IPS-18c (cell line): Measurements from ENCODE around the gene LYST.
"Not testable (repeated sequence)": the region's sequence is repeated elsewhere in the genome, so short reads cannot be mapped to it uniquely, and the experiment has no call there.

Experiments
- H3K4me3 ChIP-seq: 2 replicates; pipeline ENCODE4 v1.7.0; 2013; ENCODE audit warnings: low read depth, mild to moderate bottlenecking, low read length, moderate library complexity; ENCODE audit not compliant: insufficient read depth
- H3K9me3 ChIP-seq: one replicate; pipeline ENCODE4 v1.6.1; 2013; ENCODE audit warnings: mild to moderate bottlenecking, low read length, moderate library complexity; ENCODE audit not compliant: control insufficient read depth, insufficient read depth

LYST gene

GRCh38 chr1:235867903-235868469 lies 1.3 kb upstream of the LYST start:
- no peak overlapping the region; the same call in 1 of the 2 replicates for H3K4me3 ChIP-seq

DNA sequence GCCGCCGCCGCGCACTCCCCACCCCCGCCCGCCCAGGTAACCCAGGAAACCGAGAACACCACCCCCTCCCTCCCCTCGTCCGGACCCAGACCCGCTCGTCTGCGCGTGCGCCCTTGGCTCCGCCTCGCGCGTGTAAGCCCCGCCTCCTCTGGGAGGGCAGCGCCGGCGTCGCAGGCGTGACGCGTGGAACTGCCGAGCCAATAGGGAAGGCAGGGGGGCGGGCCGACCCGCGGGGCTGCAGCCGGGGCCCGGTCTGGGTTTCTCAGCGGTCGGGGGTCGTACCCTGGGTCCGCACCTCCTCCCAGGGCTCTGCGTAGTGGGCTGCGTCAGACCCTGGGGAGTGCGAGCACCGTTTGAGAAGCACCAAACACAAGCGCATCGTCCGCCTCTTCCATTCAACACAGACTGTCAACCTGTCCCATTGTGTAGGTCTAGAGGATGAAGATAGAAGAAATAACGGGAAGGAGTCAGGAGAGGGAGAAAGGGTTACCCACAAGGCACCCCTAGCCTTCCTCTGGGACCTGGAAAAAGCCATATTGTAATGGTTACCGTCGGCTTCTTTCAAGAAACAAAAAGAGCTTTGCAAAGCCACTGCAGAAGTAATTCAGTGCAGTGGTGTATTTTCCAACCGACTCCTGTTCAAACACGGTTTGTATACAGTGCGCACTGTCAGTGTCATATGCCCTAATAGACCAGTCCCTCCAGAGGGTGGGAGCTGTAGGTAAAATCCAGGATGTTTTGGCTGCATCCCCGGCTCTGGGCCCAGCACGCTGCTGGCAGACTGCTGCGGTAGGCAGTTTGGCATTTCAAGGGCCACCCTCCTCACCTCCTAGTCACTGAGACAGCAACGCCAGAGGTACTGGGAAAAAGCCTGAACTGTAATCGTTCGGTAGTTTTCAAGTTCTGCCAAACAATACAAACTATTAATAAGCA lies 473 bp upstream of the LYST start:
- no peaks in the 10 kb centered on the region for H3K9me3 ChIP-seq
- peak overlapping the region; percentile 75 for H3K4me3 ChIP-seq

More at GRCh38 chr1:235867903-235868469, 1.3 kb upstream of the LYST start:
- H3K9me3 ChIP-seq = no peaks in the 10 kb centered on the region

- no peaks in the 10 kb centered on the region for H3K9me3 ChIP-seq
- H3K4me3 ChIP-seq = peak overlapping the region; percentile 75
Observed at GRCh38 chr1:235865565-235866204, 1.0 kb downstream of the LYST start.

DNA sequence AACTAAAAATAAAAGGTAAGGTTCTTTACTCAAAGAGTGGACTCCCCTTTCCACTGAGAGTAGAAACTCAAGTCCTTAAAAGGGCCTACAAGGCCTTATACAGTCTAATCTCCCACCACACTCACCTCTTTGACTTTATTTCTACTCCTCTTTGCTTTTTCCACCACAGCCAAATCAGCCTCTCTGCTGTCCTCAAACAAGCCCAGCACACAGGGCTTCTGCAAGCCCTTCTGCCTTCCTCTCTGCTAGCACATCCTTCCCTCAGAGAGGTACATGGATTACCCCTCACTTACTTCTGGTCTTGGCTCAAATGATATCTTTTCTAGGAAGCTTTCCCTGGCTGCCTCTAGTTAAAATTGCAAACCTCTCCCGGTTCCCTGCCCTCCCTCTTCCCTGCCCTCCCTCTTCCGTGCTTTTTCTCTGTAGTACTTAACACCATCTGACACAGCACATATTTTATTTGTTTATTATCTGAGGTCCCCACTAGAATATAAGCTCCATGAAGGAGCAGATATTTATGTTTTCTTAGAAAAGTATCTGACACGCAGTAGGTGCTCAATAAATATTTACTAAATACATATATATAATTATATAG lies 1.7 kb downstream of the LYST start:
- Histone ChIP-seq H3K9me3 (no peaks in the 10 kb centered on the region), H3K4me3 (no peak overlapping the region)

DNA sequence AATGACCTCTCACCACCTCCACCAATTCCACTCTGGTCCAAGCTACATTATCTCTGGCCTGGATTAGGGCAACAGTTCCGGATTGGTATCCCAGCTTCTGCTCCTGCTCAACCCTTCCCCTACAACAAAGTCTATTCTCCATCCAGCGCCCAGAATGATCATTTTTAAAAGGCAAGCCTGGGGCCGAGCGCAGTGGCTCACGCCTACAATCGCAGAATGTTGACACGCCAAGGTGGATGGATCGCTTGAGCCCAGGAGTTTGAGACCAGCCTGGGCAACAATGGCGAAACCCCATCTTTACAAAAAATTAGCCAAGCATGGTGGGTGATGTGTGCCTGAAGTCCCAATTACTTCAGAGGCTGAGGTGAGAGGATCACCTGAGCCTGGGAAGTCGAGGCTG lies 2.2 kb downstream of the LYST start:
- H3K9me3 ChIP-seq = no peaks in the 10 kb centered on the region
- no peak overlapping the region for H3K4me3 ChIP-seq

DNA sequence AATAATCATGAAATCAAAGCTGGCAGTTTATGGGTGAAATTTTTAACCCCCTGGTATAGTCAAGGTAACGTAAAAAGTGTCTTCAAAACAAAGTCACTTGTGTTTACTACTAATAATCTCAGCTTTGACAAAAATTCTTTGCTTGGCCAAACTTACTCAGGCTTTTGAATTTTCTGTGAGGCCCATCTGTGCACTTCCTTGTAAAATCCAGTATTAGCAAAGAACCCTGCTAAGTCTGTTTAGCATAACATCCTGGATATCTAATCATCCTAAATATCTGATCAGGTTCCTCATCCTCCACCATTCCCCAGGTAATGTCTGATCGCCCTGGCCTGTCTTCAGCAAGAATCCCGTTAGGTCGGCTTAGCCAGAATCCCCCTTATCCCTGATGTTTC lies 3.0 kb downstream of the LYST start:
- Histone ChIP-seq H3K9me3 (no peaks in the 10 kb centered on the region), H3K4me3 (no peak overlapping the region)

- Histone ChIP-seq H3K4me3 (no peak overlapping the region), H3K9me3 (no peaks in the 10 kb centered on the region)
Observed at GRCh38 chr1:235861857-235862256, 4.8 kb downstream of the LYST start.

DNA sequence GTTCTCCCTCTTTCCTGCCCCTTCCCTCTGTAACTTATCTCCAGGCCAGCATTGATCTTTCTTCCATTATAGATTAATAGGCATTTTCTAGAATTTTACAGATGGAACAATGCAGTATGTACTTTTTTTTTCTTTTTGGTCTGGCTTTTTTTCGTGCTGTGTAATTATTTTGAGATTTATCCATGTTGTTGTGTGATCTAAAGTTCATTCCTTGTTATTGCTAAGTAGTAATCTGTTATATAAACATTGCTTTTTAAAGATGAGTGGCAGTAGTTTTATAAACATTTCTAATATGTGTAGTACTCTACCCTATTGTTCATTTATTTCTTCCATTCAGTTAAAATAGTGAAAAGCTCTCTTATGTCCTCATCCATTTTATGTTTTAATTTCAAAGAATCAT lies 5.9 kb downstream of the LYST start:
- Histone ChIP-seq H3K4me3 (no peak overlapping the region), H3K9me3 (no peaks in the 10 kb centered on the region)

- H3K9me3 ChIP-seq = no peaks in the 10 kb centered on the region
- no peak overlapping the region for H3K4me3 ChIP-seq
Observed at GRCh38 chr1:235859789-235860188, 6.9 kb downstream of the LYST start.

DNA sequence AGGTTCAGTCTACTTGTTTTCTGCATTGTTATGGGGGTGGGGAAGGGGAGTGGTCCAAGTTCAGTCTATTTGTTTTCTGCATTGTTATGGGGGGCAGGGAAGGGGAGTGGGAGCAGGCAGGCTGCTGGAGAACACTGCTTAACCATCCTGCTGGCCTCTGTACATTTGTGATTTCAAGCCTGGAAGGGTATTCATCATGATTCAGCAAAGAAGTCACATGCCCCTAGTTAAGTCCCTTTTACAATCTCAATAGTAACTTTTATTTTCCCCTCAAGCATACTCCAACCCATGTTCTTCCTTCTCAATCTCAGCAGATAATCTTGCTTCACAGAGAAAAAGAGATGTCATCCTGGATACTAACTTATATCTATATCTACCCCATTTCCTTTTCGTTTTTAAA lies 7.9 kb downstream of the LYST start:
- no peak overlapping the region for H3K4me3 ChIP-seq
- H3K9me3 ChIP-seq = no peaks in the 10 kb centered on the region

- Histone ChIP-seq H3K9me3 (no peaks in the 10 kb centered on the region), H3K4me3 (no peak overlapping the region)
Observed at GRCh38 chr1:235857756-235858155, 8.9 kb downstream of the LYST start.

GRCh38 chr1:235855811-235856429 lies 10.8 kb downstream of the LYST start:
- Histone ChIP-seq H3K9me3 (no peaks in the 10 kb centered on the region), H3K4me3 (no peak overlapping the region)

DNA sequence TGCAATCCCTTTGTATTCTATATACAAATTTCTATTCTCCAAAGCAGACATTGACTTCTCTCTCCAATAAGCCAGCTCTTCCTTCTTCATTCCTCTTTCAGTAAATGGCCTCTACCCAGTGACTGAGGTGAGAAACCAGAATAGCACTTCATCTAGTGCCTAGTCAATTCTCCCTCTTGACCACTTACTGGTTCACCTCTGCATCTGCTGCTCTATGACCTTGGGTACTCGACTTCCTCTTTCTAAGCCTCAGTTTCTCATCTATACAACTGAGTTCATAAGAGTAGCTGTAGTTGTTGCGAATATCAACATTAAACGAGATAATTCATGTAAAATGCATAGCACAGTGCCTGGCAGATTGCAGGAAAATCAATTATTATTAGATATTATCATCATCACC lies 12.4 kb downstream of the LYST start:
- Histone ChIP-seq H3K9me3 (no peaks in the 10 kb centered on the region), H3K4me3 (no peak overlapping the region)

GRCh38 chr1:235853653-235854052 lies 13.1 kb downstream of the LYST start:
- Histone ChIP-seq H3K4me3 (no peak overlapping the region), H3K9me3 (no peaks in the 10 kb centered on the region)

- H3K4me3 ChIP-seq = no peak overlapping the region
- H3K9me3 ChIP-seq = no peaks in the 10 kb centered on the region
Observed at GRCh38 chr1:235852887-235853286, 13.8 kb downstream of the LYST start.

DNA sequence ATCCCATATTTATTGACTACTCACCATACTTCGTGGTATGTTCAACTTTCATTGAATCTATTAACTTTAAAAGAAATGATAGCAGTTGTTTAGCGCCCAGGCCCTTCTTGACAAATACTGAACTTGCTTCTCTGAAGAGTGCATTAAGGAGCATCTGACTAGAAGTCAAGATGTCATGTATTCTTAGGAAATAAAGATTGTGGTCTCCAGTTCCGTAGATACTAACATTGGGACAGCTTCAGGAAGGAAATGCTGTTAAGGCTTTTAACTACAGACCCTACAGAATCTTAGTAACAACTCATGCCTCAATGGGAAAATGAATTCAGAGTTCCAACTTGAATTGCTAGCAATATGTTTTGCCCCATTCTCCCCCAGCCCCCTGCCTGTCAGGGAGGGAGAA lies 14.8 kb downstream of the LYST start:
- H3K4me3 ChIP-seq = no peak overlapping the region
- no peaks in the 10 kb centered on the region for H3K9me3 ChIP-seq

DNA sequence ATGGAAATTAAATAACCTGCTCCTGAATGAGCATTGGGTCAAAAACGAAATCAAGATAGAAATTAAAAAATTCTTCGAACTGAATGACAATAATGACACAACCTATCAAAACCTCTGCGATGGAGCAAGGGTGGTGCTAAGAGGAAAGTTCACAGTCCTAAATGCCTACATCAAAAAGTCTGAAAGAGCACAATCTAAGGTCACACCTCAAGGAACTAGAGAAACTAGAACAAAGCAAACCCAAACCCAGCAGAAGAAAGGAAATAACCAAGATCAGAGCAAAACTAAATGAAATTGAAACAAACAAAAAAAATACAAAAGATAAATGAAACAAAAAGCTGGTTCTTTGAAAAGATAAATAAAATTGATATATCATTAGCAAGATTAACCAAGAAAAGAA lies 18.5 kb downstream of the LYST start:
- H3K9me3 ChIP-seq, H3K4me3 ChIP-seq: not testable (repeated sequence)
